GM12892 (cell line): Measurements from ENCODE around the gene GMIP.

ENCODE experiments used
- POLR2A ChIP-seq: IDR thresholded peaks from 2 replicates; pipeline ENCODE4 v1.6.1; 2011; ENCODE audit warnings: low read depth, low read length, control low read depth
- POLR2AphosphoS5 ChIP-seq: IDR thresholded peaks from 2 replicates; pipeline ENCODE4 v1.6.1; 2011; ENCODE audit warnings: low read depth, low read length, control low read depth

- TF ChIP-seq POLR2A (no peak), POLR2AphosphoS5 (no peak)
Observed at GRCh38 chr19:19674315-19674714, 30.9 kb upstream of the GMIP start.
